Measurements from ENCODE around the gene SMIM14. TPM values are rescaled to one million over a fixed set of nuclear protein-coding genes. Genes with fewer than 3 reads are reported as not detected.
"Not testable (repeated sequence)": the region's sequence is repeated elsewhere in the genome, so short reads cannot be mapped to it uniquely, and the experiment has no call there.

The SMIM14 gene
- total and polyA plus RNA-seq, 2 of the 8 experiments (the other 6 are each of a cell fraction or from before 2014, with no cell fraction given): 29.1 to 31.0 TPM

DNA sequence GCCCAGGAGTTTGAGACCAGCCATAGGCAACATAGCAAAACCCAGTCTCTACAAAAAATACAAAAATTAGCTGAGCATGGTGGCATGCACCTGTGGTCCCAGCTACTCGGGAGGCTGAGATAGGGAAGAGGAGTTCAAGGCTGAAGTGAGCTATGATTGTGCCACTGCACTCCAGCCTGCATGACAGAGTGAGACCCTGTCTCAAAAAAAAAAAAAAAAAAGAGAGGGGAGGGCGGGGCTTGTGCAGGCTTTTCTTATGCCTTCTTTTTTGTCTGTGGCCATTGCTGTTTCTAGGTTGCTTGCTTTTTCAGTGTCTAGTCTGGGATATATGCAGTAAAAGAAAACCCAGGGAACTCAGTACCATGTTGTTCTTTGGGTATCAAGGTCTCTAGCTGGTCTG is 42.3 kb upstream of the SMIM14 start:
- H4K5ac ChIP-seq (ENCODE audit: insufficient read length, low read depth, low read length); H4K8ac ChIP-seq (ENCODE audit: extremely low read depth, insufficient read depth, low read length); H3K36me3 ChIP-seq (ENCODE audit: control insufficient read depth in 2 of 4, insufficient read depth in 4 of 4, low read length in 3 of 4); H3K23ac ChIP-seq (ENCODE audit: insufficient read length); H3K79me1 ChIP-seq (ENCODE audit: low read depth, low read length); H3K4me2 ChIP-seq (ENCODE audit: insufficient read depth in 1 of 2, low read depth in 2 of 2, low read length in 2 of 2); H2BK15ac ChIP-seq (ENCODE audit: low read length); H3K4ac ChIP-seq (replicated peaks; ENCODE audit: insufficient read length, low read depth, low read length); H3K9ac ChIP-seq (replicated peaks in 1 of 4; ENCODE audit: extremely low read depth in 1 of 4, low read depth in 3 of 4, low read length in 3 of 4); H3K14ac ChIP-seq (ENCODE audit: insufficient read length); H2AFZ ChIP-seq (ENCODE audit: low read length); FAIRE-seq; H3K18ac ChIP-seq (ENCODE audit: extremely low read depth, low read length); DNase-seq (ENCODE audit: low read depth in 1 of 2, low spot score in 2 of 2); H4K91ac ChIP-seq (replicated peaks; ENCODE audit: insufficient read length, low read length); H3K4me1 ChIP-seq (replicated peaks in 1 of 4; ENCODE audit: control insufficient read depth in 3 of 4, insufficient read depth in 4 of 4, low read length in 3 of 4); H2BK20ac ChIP-seq (ENCODE audit: low read length); H4K20me1 ChIP-seq (replicated peaks in 1 of 2; ENCODE audit: control insufficient read depth in 1 of 2, insufficient read depth in 2 of 2, low read length in 2 of 2); H3K23me2 ChIP-seq (ENCODE audit: low read depth, low read length); H3K4me3 ChIP-seq (ENCODE audit: extremely low read depth in 1 of 4, insufficient read depth in 2 of 4, low read depth in 3 of 4, low read length in 4 of 4); H3K27ac ChIP-seq (ENCODE audit: low read depth, low read length); H2BK5ac ChIP-seq (ENCODE audit: low read depth, low read length); H3K56ac ChIP-seq (replicated peaks; ENCODE audit: insufficient read length, low read depth, low read length); H2AK5ac ChIP-seq (ENCODE audit: low read depth, low read length); H3K79me2 ChIP-seq (ENCODE audit: control insufficient read depth in 1 of 2, insufficient read depth in 2 of 2, low read length in 2 of 2); H3K27me3 ChIP-seq (replicated peaks in 1 of 4; ENCODE audit: control insufficient read depth in 3 of 4, extremely low read depth in 1 of 4, insufficient read depth in 3 of 4, low read length in 3 of 4); H2BK120ac ChIP-seq (replicated peaks; ENCODE audit: low read depth, low read length); H3K9me3 ChIP-seq (ENCODE audit: insufficient read depth in 2 of 2, low read depth in 1 of 2, low read length in 1 of 2); H2BK12ac ChIP-seq (ENCODE audit: low read depth, low read length): not testable (repeated sequence)
- 75% methylated on average over 1 of the region's 2 CpGs; no CpG with 5 or more reads in 1 of the 2 experiments for WGBS, 2 experiments (ENCODE audit: extremely low coverage in 1 of 2, insufficient coverage in 1 of 2, insufficient read length in 1 of 2, insufficient replicate concordance in 2 of 2, low coverage in 1 of 2, low lambda C conversion rate in 2 of 2, missing lambda C conversion rate in 1 of 2)
- CTCF ChIA-PET (ENCODE audit: partially characterized antibody): interaction anchor here (0.7 to 1.2 kb wide), 2 partner anchors 12 to 122 kb away, joined by 3 read pairs; no protein-coding TSS in a partner anchor
- POLR2A ChIA-PET (ENCODE audit: partially characterized antibody): interaction anchor here (0.7 to 1.2 kb wide), 2 partner anchors 17 to 256 kb away, joined by 3 to 6 read pairs; partner anchors contain the start of gene UBE2K

GRCh38 chr4:39675681-39676080 is 37.0 kb upstream of the SMIM14 start:
- H3K4ac ChIP-seq (replicated peaks; ENCODE audit: insufficient read length, low read depth, low read length); DNase-seq (ENCODE audit: low read depth in 1 of 2, low spot score in 2 of 2); H3K4me3 ChIP-seq (ENCODE audit: extremely low read depth in 1 of 4, insufficient read depth in 2 of 4, low read depth in 3 of 4, low read length in 4 of 4); H2BK120ac ChIP-seq (replicated peaks; ENCODE audit: low read depth, low read length); H3K36me3 ChIP-seq (ENCODE audit: control insufficient read depth in 2 of 4, insufficient read depth in 4 of 4, low read length in 3 of 4); H3K27ac ChIP-seq (ENCODE audit: low read depth, low read length); H2AK5ac ChIP-seq (ENCODE audit: low read depth, low read length); H2BK20ac ChIP-seq (ENCODE audit: low read length); FAIRE-seq; H3K4me1 ChIP-seq (replicated peaks in 1 of 4; ENCODE audit: control insufficient read depth in 3 of 4, insufficient read depth in 4 of 4, low read length in 3 of 4); H2BK12ac ChIP-seq (ENCODE audit: low read depth, low read length); H4K20me1 ChIP-seq (replicated peaks in 1 of 2; ENCODE audit: control insufficient read depth in 1 of 2, insufficient read depth in 2 of 2, low read length in 2 of 2); H3K9ac ChIP-seq (replicated peaks in 1 of 4; ENCODE audit: extremely low read depth in 1 of 4, low read depth in 3 of 4, low read length in 3 of 4); H3K4me2 ChIP-seq (ENCODE audit: insufficient read depth in 1 of 2, low read depth in 2 of 2, low read length in 2 of 2); H2AFZ ChIP-seq (ENCODE audit: low read length); H3K14ac ChIP-seq (ENCODE audit: insufficient read length); H2BK15ac ChIP-seq (ENCODE audit: low read length); H3K23ac ChIP-seq (ENCODE audit: insufficient read length); H3K79me2 ChIP-seq (ENCODE audit: control insufficient read depth in 1 of 2, insufficient read depth in 2 of 2, low read length in 2 of 2); H3K9me3 ChIP-seq (ENCODE audit: insufficient read depth in 2 of 2, low read depth in 1 of 2, low read length in 1 of 2); H3K18ac ChIP-seq (ENCODE audit: extremely low read depth, low read length); H3K27me3 ChIP-seq (replicated peaks in 1 of 4; ENCODE audit: control insufficient read depth in 3 of 4, extremely low read depth in 1 of 4, insufficient read depth in 3 of 4, low read length in 3 of 4); H4K8ac ChIP-seq (ENCODE audit: extremely low read depth, insufficient read depth, low read length); H4K91ac ChIP-seq (replicated peaks; ENCODE audit: insufficient read length, low read length); H3K79me1 ChIP-seq (ENCODE audit: low read depth, low read length); POLR2A ChIA-PET (ENCODE audit: partially characterized antibody); H2BK5ac ChIP-seq (ENCODE audit: low read depth, low read length); H3K56ac ChIP-seq (replicated peaks; ENCODE audit: insufficient read length, low read depth, low read length); H3K23me2 ChIP-seq (ENCODE audit: low read depth, low read length); H4K5ac ChIP-seq (ENCODE audit: insufficient read length, low read depth, low read length): not testable (repeated sequence)
- CTCF ChIA-PET (ENCODE audit: partially characterized antibody): interaction anchor here (0.5 to 1.6 kb wide), 2 partner anchors 152 to 206 kb away, joined by 3 to 5 read pairs; no protein-coding TSS in a partner anchor
- WGBS, 2 experiments (ENCODE audit: extremely low coverage in 1 of 2, insufficient coverage in 1 of 2, insufficient read length in 1 of 2, insufficient replicate concordance in 2 of 2, low coverage in 1 of 2, low lambda C conversion rate in 2 of 2, missing lambda C conversion rate in 1 of 2): 95% methylated on average over 10 of the region's 10 CpGs; no CpG with 5 or more reads in 1 of the 2 experiments
